Kidney epithelial cell (primary cell): ENCODE data around the gene FTO. TPM values are rescaled to one million over a fixed set of nuclear protein-coding genes. Genes with fewer than 3 reads are reported as not detected.

Experiments used
- DNase-seq: peaks from one replicate; pipeline ENCODE4 v3.0.0-alpha.2; 2010; ENCODE audit warnings: low read depth
- H3K27me3 ChIP-seq: 2 replicates; pipeline ENCODE4 v1.6.0; 2011; ENCODE audit warnings: low read length; ENCODE audit not compliant: control insufficient read depth, insufficient read depth
- H3K36me3 ChIP-seq: 2 replicates; pipeline ENCODE4 v1.5.1; 2011; ENCODE audit warnings: low read length; ENCODE audit not compliant: control insufficient read depth, insufficient read depth
- H3K4me3 ChIP-seq: 2 replicates; pipeline ENCODE4 v1.5.1; 2011; ENCODE audit warnings: low read depth, mild to moderate bottlenecking, control low read depth, low read length
- CTCF ChIP-seq: IDR thresholded peaks from 2 replicates; pipeline ENCODE4 v1.5.1; 2011; ENCODE audit warnings: mild to moderate bottlenecking, moderate library complexity, low read length, control low read depth, inconsistent platforms; ENCODE audit not compliant: insufficient read depth, poor library complexity, severe bottlenecking
- total RNA-seq: library from RNA; depleted of rRNA; stranded (reverse); fragments of >200 nt; gene quantifications from 2 replicates; pipeline ENCODE4 v1.2.3, GENCODE V29; 2015

The FTO gene
- total RNA-seq, 1 donor from 2014 or later: 66.9 TPM

GRCh38 chr16:53896722-53897121, 192.8 kb downstream of the FTO start:
- Histone ChIP-seq H3K4me3 (no peak overlapping the region), H3K27me3 (no peaks in the 10 kb centered on the region), H3K36me3 (no peaks in the 10 kb centered on the region)
- DNase-seq: no peak
- TF ChIP-seq CTCF: no peak

- TF ChIP-seq CTCF: no peak
- Histone ChIP-seq H3K36me3 (no peaks in the 10 kb centered on the region), H3K27me3 (no peaks in the 10 kb centered on the region), H3K4me3 (no peak overlapping the region)
- no peak for DNase-seq
These were observed 195.0 kb downstream of the FTO start for GRCh38 chr16:53898993-53899392.

GRCh38 chr16:53899431-53899830, 195.5 kb downstream of the FTO start:
- no peak for DNase-seq
- H3K36me3 ChIP-seq: no peaks in the 10 kb centered on the region
- TF ChIP-seq CTCF: no peak
- no peak overlapping the region for H3K4me3 ChIP-seq
- no peaks in the 10 kb centered on the region for H3K27me3 ChIP-seq

- no peak overlapping the region for H3K4me3 ChIP-seq
- DNase-seq: no peak
- TF ChIP-seq CTCF: no peak
- no peaks in the 10 kb centered on the region for H3K27me3 ChIP-seq
- no peaks in the 10 kb centered on the region for H3K36me3 ChIP-seq
These were observed 196.7 kb downstream of the FTO start for GRCh38 chr16:53900667-53901066.

- no peak for TF ChIP-seq CTCF
- H3K36me3 ChIP-seq: no peaks in the 10 kb centered on the region
- no peak overlapping the region for H3K4me3 ChIP-seq
- H3K27me3 ChIP-seq: no peaks in the 10 kb centered on the region
- no peak for DNase-seq
These were observed 197.5 kb downstream of the FTO start for GRCh38 chr16:53901408-53901807.

GRCh38 chr16:53904533-53904932, 200.6 kb downstream of the FTO start:
- no peak for TF ChIP-seq CTCF
- DNase-seq: no peak
- Histone ChIP-seq H3K4me3 (no peak overlapping the region), H3K27me3 (no peaks in the 10 kb centered on the region), H3K36me3 (no peaks in the 10 kb centered on the region)
